GM18909 (cell line): Measurements from ENCODE around the gene MEGF6.

ENCODE experiments used
- ATAC-seq: cut with Tn5 transposase; IDR thresholded peaks from one replicate; pipeline ENCODE4 v1.9.1; 2021; ENCODE audit warnings: mild to moderate bottlenecking; ENCODE audit not compliant: unreplicated experiment, poor library complexity

The MEGF6 gene

DNA sequence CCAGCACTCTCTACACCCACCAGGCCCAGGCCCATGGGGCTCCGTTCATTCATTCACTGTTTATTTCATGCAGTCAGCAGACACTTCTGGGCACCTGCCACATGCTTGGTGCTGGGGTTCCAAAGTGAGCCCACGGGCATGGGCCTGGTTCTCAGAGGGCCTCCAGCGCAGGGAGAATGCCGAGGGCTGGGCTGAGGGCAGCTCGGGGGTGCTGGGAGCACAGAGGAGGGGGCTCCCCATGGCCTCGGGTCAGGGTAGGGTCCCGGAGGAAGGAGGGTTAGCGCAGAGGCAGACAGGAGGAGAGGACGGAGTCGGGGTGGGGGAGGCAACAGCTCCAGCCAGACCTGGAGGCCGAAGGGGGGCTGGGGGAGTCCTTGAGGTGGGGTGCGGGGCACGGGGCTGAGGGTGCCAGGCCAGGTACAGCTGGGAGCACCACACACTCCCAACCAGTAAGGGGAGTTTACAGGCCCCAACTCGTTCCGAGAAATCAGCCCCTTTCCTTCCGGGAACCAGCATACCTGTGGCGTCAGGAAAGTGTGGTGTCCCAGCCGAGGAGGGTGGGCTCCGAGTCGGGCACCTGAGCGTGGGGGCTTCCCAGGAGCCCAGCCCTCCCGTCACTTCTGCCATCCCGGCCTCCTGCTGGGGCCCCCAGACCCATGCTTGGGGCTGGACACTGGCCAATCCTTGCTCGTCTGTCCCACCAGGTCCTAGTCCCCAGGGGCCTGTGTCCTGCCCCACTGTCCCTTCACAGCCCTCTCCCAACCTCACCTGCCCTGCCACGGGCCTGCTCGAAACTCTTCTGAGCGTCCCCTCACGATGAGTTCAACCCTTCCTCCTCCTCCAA, 146.0 kb downstream of the MEGF6 start:
- ATAC-seq = no peak

DNA sequence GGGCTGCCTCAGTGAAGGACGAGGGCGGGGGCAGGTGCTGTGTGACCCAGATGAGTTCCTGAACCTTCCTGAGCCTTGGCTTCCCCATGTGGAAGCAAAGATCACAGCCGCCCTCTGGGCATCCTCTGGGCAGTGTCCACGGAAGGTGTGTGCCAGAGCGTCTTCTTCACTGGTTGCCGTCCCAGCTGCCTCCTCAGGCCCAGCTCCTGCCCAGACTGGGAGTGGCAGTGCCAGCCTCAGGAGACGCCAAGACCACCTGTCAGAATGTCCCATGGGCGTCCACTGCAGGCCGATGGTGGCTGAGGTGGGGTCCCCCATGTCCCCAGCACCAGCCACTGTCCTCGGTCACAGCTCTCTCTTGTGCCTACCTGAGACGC, 146.7 kb downstream of the MEGF6 start:
- no peak for ATAC-seq

DNA sequence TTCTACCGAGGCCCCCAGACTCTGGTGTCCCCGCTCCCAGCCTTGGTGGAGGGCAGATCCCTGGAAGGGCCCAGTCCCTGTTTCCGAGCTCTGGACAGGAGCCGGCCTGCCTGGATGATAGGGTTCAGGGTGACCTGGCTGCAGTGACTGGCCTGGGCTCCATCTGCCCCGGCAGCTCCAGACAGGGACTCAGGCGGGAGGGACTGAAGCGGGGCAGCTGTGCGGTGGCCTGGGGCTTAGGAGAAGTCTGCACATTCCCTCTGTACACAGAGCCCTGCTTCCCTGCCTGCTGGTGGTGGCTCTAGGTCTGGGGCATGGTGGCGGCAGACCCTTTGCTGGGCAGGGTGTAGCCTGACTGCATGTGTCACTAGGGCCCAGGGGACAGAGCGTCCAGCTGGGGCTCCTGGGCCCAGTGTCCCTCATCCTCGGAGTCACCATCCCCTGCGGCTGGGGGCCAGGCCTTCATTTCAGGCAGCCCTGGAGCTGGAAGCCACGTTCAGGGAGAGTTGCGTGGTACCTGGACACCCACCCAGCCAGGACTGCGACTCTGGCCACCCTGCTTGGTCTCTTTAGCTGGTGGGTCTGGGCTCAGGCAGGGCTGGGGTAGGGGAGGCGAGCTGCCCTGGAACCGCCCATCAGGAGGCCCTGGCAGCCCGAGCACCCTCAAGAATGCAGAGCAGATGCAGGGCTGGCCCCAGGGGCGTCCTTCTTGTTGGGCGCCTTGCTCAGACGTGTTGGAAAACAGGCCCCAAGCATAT, 147.2 kb downstream of the MEGF6 start:
- ATAC-seq = no peak

DNA sequence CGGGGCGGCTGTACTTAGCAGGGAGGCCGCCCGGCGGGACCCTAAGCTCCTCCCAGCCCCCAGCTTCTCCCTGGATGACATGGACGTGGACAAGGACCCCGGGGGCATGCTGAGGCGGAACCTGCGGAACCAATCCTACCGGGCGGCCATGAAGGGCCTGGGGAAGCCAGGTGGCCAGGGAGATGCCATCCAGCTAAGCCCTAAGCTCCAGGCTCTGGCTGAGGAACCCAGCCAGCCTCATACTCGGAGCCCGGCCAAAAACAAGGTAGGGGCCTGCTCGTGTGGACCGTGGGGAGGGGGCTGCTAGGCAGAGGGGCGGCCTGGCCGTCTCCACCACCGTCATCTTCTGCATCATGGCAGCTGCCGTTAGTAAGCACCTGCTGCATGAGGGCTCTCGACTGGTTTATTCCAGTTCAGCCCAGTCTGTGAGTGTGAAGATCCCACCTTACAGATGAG, 147.9 kb downstream of the MEGF6 start:
- ATAC-seq = no peak

DNA sequence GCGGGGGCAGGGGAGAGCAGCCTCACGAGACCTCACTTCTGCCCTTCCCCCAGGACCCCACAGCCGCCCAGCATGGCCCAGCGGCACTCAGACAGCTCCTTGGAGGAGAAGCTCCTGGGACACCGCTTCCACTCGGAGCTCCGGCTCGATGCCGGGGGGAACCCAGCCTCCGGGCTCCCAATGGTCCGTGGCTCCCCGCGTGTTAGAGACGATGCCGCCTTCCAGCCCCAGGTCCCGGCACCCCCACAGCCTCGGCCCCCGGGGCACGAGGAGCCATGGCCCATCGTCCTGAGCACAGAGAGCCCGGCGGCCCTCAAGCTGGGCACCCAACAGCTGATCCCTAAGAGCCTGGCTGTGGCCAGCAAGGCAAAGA, 148.3 kb downstream of the MEGF6 start:
- ATAC-seq = no peak

DNA sequence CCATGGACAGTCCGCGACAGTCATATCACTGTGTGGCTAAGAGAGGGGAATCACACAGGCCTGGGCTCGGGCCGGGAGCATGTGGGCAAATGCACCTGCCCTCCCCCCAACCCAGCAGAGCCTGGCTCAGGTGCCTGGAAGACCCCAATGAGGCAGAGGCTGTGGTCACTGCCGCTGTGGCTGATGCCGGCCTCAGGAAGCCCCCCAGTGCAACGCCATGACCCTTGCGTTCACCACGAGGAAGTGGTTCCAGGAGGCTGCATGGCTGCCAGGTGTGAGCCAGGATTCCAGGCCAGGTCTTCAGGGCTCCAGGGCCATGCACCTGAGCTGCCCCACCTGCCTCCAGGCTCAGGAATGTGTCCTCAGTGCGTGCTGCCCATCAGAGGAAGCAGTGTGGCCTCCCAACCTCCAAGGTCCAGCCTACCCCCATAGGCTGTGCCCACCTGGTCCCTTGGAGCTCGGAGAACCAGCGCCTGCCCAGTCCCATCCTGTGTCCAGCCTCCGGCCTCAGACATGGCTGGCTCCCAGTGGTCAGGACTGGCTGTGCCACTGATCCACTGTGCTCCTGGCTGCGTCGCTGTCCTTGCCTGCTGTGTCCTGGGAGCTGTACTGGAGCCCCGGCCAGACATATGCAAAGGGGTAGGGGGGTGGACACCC, 148.8 kb downstream of the MEGF6 start:
- no peak for ATAC-seq

DNA sequence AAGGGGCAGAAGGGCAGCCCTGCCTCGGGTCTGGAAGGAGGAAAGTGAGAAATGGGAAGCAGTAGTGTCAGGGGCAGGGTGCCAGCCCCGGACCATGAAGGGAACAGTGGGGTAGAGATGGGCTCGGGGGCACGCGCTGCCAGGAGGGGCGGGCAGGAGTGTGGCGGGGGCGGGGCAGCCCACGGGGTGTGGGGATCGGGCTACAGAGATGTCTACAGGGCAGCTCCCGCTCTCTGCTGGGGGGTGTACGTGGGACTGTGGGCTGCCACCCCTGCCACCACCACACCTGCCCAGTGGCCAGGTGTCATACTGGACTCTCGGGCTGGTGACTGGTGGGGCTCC, 149.4 kb downstream of the MEGF6 start:
- no peak for ATAC-seq

DNA sequence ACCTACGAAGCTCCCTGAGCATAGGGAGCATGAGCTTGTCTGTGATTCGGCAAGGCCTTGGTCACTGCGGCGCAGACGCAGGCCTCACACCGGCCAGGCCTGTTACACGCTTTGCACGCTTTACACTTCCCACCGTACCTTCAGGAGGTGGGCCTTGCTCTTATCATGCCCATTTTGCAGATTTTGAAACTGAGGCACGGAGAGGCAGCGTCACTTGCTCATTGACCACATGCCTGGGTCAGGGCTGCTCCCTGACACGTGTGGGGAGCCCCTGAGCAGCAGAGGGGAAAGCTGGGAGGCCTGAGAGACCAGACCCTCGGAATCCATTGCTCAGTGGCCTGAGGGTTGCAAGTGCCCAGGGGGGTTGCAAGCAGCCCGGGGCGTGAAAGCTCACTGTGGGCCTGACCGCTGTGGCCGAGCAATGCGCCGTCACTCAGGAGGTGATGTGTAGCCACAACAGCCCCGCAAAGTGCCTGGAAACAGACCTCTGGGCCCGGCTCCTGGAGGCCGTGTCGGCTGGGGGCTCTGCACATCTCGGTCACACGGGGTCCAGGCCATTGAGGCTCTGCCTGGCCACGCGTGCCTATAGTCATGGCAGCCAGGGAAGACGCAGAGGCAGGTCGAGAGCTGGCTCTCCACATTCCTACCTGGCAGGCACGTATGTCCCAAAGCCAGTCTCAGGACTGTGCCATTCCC, 149.9 kb downstream of the MEGF6 start:
- no peak for ATAC-seq

DNA sequence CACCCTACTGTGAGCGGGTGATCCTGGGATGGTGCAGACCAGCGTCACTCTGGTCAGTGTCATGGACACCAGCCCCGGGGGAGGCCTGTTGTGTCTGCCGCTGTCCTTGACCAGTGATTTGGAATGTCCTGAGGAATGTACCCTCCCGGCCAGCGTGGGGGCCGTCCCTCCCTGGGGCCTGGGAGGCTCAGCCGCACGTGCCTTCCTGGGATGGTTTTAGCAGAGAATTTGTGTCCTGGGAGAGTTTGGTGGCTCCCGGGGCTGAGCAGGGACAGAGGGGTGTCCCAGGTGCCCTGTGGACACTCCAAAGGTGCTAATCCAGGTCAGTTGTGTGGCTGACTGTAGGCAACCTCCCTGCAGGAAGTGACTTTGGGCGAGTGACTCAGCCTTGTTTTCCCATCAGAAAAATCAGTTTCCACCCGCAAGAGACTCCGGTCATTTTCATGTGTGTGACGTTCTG, 150.6 kb downstream of the MEGF6 start:
- ATAC-seq = no peak

DNA sequence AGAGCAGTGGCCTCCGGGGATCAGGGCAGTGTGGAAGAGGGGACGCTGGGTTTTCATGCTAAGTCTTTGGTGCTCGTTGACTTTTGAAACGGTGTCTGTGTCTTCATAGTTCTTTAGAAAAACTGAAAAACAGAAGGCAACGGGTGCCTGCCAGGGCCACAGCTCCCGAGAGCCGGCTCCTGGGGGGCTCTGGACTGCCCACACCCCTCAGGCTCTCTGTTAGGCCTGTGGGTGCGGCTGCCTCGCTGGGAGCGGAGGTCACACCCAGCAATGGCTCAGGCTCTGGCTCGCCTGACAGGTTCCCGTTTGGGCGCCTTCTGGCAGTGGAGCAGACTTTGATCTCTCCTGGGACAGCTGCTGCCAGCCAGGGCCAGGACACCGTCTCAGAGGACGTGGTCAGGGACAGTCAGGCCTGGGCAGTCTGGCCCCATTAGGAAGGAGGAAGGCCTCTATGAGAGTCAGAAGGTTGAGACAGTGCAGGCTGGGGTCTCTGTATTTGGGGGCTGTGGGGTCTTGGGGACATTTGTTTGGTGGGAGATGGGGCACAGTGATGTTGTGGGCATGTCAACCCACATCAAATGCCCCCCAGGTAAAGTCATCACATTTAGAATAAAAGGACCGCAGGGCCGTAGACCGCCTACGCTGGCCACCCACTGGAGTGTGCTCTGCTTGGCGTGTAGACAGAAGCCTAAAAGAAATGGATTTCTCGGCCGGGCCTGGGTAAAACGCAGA, 151.2 kb downstream of the MEGF6 start:
- ATAC-seq = no peak

DNA sequence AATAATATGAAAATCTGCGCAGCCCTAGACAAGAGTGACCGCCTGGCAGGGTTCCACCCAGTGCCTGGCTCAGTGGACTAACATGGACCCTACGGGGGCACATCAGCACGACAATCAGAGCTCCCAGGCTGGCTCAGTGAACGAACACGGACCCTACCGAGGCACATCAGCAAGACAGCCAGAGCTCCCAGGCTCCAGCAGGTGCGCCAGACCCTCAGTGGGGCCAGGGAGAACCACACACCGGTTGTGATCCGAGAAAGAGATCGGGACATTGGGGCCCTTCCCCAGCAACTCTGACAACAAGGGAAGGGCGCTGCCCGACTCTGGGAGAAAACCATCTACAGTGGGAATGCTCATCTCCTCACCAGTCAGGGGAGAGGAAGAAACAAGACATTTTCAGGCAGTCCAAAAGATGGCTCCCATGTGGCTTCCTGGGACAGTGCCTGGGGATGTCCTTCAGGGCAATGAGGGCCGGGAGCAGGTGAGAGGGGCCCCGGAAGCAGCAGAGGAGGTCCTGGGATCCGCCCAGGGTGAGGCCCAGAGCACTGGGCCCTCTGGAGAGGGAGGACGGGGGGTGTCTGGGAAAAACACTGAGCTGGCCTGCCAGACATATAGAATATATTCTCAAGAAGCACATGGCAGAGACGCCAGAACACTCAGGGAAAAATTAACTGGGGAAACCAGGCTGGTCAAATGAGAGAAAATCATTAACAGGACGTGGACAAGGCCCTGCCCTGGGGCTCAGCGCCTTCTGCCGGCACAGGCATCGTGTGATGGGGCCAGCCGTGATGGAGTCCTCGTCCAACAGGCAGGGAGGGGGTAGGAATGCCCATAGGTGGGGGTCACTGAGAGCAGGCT, 152.0 kb downstream of the MEGF6 start:
- no peak for ATAC-seq

DNA sequence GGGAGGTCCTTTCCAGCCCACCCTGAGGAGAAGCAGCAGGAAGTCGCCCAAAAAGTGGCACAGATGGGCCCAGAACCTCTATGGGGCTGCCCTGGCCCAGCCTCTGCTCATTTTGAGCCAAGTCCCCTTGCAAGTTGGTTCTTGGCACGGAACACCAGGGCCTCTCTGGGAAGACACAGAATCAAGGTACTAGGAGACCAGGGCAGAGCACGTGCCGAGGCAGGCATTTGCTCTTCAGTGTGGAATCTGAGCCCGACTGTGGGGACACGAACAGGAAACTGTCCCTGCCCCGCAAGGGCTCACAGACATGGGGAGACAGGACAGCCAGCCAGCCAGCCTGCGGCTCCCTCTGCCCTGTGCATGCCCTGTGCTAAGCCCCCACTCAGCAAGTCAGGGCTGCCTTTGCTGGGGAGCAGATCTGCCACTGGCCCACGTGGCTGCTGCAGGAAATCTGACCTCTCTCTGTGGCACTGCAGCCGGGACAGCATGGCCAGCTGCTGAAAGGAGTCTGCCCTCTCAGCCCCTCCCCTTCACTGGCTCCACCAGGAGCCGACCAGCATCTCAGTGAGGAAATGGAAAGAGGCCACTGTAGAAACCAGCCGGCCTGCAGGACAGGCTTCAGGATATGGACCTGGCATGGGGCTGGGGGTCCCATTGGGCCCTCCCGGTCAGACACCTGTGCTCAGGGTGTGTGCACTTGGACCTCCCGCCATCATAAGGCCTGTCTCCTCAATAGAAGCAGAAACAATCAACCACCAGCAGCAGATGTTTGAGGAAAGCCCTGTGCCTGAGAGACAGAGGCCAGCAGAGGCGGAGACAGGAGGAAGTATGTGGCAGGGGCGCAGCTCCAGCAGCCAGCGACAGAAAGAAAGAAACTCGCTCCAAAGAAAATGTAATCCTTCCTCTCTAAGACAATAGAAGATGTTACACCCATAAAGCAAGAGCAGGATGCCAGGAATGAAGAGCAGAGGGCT, 153.1 kb downstream of the MEGF6 start:
- ATAC-seq = no peak

DNA sequence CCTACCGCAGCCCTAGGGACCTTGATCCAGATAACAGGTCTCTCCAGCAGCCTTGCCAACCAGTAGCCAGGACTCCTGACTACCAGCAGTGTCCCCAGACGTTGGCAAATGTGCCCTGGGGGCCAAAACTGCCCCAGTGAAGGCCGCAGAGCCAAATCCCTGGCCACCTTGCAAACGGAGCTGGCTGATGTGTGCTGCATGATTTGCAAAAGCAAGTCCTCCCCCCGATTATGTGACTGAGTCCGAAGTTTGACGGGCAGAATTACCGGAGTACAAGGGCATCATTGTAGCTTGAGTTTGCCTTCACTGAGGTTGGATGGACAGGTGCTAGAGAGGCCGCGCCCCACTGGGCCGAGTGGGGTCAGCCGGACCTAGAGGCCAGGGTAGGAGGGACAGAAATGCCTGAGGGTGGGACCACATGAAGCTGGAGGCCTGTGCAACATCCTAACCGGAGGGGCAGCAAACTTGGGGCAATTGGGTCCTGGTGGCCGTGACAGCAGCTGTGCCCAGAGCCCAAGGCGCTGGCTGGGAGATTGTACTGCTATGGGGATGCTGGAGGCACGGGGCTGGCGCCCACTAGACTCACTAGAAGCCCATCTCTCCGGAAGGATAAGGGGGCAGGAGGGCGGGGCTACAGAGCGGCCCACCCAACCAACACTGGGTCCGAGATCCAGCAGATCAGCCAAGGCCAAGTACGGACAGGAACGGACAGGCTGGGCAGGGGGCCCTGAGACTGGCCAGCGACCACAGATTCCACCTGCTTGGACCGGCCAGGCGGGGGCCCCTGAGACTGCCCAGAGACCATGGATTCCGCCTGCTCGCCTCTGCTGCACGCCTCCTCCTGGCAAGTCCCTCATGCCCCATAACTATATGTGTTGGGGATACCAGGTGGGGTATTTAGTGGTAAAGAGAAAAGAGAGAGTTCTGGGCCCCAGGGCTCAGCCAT, 154.1 kb downstream of the MEGF6 start:
- no peak for ATAC-seq

DNA sequence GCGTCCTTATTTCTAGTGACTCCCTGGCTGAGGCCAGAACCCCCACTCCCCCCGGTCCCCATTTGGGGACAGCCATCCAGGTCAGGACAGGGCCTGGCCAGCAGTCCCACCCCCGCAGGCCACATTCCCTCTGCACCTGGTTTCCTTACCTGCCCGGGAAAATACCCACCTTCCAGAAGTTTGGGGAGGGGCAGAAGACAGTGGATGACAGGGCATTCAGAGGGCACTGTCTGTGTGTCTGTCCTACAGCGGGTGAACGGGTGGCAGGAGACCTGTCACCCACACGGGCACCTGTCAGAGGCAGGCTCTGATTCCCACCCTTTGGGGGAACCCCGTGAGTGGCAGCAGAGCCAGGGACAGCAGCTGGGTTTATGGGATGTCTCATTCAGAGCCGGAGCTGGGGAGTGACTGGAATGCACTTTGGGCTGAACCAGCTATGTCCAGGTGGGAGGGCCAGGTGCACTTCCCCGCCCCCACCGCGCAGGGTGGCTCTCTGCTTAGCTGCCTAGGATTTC, 154.8 kb downstream of the MEGF6 start:
- ATAC-seq = no peak

DNA sequence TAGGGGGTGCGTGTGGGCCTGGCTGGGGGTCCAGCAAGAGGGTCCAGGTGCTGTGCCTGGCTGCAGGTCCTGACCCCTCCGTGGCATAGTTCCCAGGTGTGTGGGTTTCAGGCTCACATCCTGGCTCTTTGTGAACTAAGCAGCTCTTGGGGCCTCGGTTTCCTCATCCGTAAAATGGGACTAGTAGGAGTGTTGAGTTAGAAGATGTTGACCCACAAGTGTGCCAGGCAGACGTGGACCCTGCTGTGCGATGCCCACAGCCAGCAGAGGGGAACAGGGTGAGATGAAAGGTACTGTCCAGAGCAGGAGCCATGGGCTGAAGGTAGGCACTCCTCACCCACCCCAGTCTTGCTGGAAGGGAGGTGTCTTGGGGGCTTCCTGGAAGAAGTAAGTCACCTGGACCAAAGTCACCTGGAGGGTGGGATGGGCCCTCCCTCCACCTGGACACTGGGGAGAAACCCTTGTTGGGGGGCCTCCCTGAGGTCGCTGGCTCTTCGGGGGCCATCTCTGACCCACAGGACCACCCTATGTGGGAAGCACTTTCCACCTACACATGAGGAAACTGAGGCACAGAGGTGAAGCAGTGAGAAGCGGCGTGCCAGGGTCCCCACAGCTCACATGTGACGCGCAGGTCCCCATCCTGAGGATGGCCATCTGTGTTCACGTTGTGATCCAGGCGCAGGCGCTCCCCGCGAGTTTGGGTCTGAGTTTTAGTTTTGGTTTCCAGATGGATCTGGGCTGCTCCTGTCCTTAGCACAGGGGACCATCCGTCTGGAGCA, 155.4 kb downstream of the MEGF6 start:
- ATAC-seq = no peak
